MCF 10A (cell line): ENCODE data around the gene CERS6. TPM values are rescaled to one million over a fixed set of nuclear protein-coding genes. Genes with fewer than 3 reads are reported as not detected.

Source experiments
- BruUV-seq: library from RNA; stranded (reverse); fragments of 400-500 nt; replicated peaks from 2 replicates; lab custom pipeline; 2021; lab: Mats Ljungman, UMichigan
- CTCF ChIA-PET: fragments of 300-600 bp; sonication (Branson Sonifier 250); formaldehyde crosslinking; extraction: SDS; loops from one replicate; lab custom pipeline; 2021; ENCODE audit warnings: antibody characterized with exemption, inconsistent platforms; lab: Yijun Ruan, JAX
- POLR2A ChIA-PET: fragments of 300-600, 350-650 bp; sonication (Branson Sonifier 250); formaldehyde crosslinking; extraction: SDS; loops from one replicate; lab custom pipeline; 2020; ENCODE audit warnings: antibody characterized with exemption, inconsistent platforms; lab: Yijun Ruan, JAX
- DNase-seq: peaks from one replicate; pipeline ENCODE4 v3.0.0-alpha.2; 2018; ENCODE audit not compliant: unreplicated experiment
- H3K27ac Mint-ChIP-seq: one replicate; pipeline ENCODE4 v1.8.0; 2022; ENCODE audit warnings: mild to moderate bottlenecking, low read depth, mixed read lengths; ENCODE audit not compliant: unreplicated experiment
- H3K27me3 Mint-ChIP-seq: one replicate; pipeline ENCODE4 v1.8.0; 2022; ENCODE audit warnings: mixed read lengths; ENCODE audit not compliant: insufficient read depth, unreplicated experiment
- H3K36me3 Mint-ChIP-seq: one replicate; pipeline ENCODE4 v1.8.0; 2022; ENCODE audit warnings: mild to moderate bottlenecking, moderate library complexity, mixed read lengths; ENCODE audit not compliant: insufficient read depth, unreplicated experiment
- H3K4me1 Mint-ChIP-seq: one replicate; pipeline ENCODE4 v1.8.0; 2022; ENCODE audit warnings: mixed read lengths; ENCODE audit not compliant: insufficient read depth, unreplicated experiment
- H3K4me3 Mint-ChIP-seq: one replicate; pipeline ENCODE4 v1.8.0; 2022; ENCODE audit warnings: mild to moderate bottlenecking, moderate library complexity, mixed read lengths; ENCODE audit not compliant: unreplicated experiment
- H3K9me3 Mint-ChIP-seq: one replicate; pipeline ENCODE4 v1.8.0; 2022; ENCODE audit warnings: mixed read lengths; ENCODE audit not compliant: unreplicated experiment
- intact Hi-C: fragments of 100-400 bp; cut with micrococcal nuclease; formaldehyde crosslinking; loops from 2 replicates; pipeline ENCODE4 v1.14.1; 2022
- total RNA-seq: library from RNA; stranded (reverse); gene quantifications from 2 replicates; pipeline ENCODE4 v1.2.3, GENCODE V29; 2022
- TF ChIP-seq, protein P1 (sequence below): fragments of 200-600 bp; IDR thresholded peaks from one replicate; pipeline ENCODE4 v1.8.0; 2022; ENCODE audit warnings: antibody characterized with exemption, mild to moderate bottlenecking; ENCODE audit not compliant: unreplicated experiment

The CERS6 gene
- total RNA-seq, 1 experiment from 2014 or later, result 27.4 TPM

DNA sequence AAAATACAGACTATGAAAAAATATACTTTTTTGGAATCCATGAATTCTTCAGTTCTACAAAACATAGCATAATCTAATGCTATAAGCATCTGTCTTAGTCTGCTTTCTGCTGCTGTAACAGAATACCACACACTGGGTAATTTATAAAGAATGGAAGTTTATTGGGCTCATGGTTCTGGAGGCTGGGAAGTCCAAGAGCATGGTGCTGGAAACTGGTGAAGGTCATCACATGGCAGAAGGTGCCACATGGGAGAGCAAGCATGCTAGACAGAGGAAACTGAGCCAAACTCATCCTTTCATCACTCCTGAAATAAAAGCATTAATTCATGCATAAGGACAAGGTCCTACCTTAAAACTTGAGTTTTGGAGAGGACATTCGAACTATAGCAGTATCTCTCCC lies 319.8 kb downstream of the CERS6 start:
- no TSS peak for BruUV-seq
- no peaks in the 10 kb centered on the region for H3K4me1 Mint-ChIP-seq

DNA sequence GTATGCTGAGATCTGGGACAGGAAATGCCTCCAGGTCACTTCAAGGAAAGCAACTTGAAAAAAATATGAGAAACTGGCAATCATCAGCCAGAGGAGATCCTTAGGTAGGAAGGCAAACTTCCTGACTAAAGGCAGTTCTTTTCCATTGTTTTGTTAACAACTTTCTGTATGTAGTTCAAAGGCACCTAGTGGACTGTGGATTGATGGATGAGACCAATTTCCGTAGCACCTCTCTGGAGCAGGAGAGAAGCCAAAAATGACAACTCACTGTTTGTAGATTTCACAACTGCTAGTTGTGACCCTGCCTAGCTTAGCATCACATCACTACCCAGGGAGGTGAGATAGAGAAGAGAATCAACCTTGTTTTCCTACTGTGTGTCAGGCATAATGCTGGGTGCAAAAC lies 324.6 kb downstream of the CERS6 start:
- Mint-ChIP-seq H3K9me3 (no peaks in the 10 kb centered on the region), H3K27ac (no peak overlapping the region), H3K4me1 (no peaks in the 10 kb centered on the region), H3K4me3 (no peak overlapping the region), H3K36me3 (no peaks in the 10 kb centered on the region), H3K27me3 (no peaks in the 10 kb centered on the region)
- CTCF ChIA-PET, result interaction anchor here (0.6 kb wide), 1 partner anchor 140 kb away, joined by 3 read pairs; no protein-coding TSS in a partner anchor
- intact Hi-C loops, result no loop called here
- POLR2A ChIA-PET, result no interaction called here
- peak; percentile 58 for DNase-seq
- BruUV-seq, result no TSS peak
- TF ChIP-seq, protein P1, sequence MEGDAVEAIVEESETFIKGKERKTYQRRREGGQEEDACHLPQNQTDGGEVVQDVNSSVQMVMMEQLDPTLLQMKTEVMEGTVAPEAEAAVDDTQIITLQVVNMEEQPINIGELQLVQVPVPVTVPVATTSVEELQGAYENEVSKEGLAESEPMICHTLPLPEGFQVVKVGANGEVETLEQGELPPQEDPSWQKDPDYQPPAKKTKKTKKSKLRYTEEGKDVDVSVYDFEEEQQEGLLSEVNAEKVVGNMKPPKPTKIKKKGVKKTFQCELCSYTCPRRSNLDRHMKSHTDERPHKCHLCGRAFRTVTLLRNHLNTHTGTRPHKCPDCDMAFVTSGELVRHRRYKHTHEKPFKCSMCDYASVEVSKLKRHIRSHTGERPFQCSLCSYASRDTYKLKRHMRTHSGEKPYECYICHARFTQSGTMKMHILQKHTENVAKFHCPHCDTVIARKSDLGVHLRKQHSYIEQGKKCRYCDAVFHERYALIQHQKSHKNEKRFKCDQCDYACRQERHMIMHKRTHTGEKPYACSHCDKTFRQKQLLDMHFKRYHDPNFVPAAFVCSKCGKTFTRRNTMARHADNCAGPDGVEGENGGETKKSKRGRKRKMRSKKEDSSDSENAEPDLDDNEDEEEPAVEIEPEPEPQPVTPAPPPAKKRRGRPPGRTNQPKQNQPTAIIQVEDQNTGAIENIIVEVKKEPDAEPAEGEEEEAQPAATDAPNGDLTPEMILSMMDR, result no peak

More for the DNA sequence above, 319.8 kb downstream of the CERS6 start:
- Mint-ChIP-seq H3K9me3 (no peaks in the 10 kb centered on the region), H3K27ac (no peak overlapping the region), H3K36me3 (peaks cover 9% of the 10 kb centered on the region), H3K27me3 (no peaks in the 10 kb centered on the region), H3K4me3 (no peak overlapping the region)
- TF ChIP-seq, protein P1, result no peak
- CTCF ChIA-PET, result no interaction called here
- intact Hi-C loops, result no loop called here
- DNase-seq, result no peak
- POLR2A ChIA-PET, result no interaction called here

DNA sequence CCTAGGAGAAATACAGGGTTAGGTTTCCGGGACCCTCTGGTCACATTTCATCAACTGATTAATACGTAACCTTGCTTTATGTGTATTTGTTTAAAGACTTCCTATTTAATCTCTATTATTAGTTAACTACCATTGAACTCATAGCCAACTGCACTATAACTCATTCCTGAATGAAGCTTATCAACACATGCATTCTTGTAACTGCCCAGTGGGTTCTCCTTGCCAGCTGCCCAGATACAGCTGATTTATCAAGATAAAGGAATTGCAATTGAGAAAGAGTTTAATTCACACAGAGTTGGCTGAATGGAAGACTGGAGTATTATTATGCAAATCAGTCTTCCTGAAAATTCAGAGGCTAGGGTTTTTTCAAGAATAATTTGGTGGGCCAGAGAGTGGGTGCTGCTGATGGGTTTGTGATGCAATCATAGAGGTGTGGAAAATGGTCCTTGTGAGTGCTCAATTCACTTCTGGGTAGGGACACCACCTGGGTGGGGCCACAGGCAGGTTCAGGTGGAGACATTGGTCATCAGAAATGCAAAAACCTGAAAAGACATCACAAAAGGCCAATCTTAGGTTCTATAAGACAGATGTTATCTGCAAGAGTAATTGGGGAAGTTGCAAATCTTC lies 325.2 kb downstream of the CERS6 start:
- H3K27ac Mint-ChIP-seq, result no peak overlapping the region
- intact Hi-C loops, result no loop called here
- H3K9me3 Mint-ChIP-seq, result no peaks in the 10 kb centered on the region
- ChIA-PET CTCF (interaction anchor here (0.7 kb wide), 1 partner anchor 8 kb away, joined by 4 read pairs; no protein-coding TSS in a partner anchor), POLR2A (no interaction called here)
- H3K27me3 Mint-ChIP-seq, result no peaks in the 10 kb centered on the region
- no peak for DNase-seq
- H3K36me3 Mint-ChIP-seq, result no peaks in the 10 kb centered on the region
- no peak overlapping the region for H3K4me3 Mint-ChIP-seq
- no peaks in the 10 kb centered on the region for H3K4me1 Mint-ChIP-seq
- BruUV-seq, result no TSS peak
- TF ChIP-seq, protein P1, result no peak

DNA sequence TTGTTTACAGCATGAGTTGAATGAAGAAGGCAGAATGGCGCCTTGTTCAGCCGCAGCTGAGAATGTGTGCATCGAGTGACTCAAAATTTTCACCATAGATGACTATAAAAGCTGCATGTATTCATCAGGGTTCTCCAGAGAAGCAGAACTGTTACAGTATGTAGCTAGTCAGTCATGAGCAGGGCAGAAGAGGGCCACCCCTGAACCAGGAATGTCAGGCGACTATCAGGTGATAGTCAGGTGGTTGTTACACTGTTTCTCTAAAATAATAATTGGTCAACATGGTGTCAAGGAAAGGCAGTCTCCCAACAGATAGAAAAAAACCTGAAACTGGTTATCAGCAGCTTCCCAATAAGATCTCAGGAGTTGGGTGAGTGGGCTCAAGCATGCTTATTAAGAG lies 326.2 kb downstream of the CERS6 start:
- intact Hi-C loops, result no loop called here
- CTCF ChIA-PET, result interaction anchor here (0.7 to 1.6 kb wide), 2 partner anchors 8 to 104 kb away, joined by 4 to 5 read pairs; no protein-coding TSS in a partner anchor
- no TSS peak for BruUV-seq
- no peak for DNase-seq
- Mint-ChIP-seq H3K4me3 (no peak overlapping the region), H3K27me3 (no peaks in the 10 kb centered on the region), H3K4me1 (no peaks in the 10 kb centered on the region), H3K27ac (no peak overlapping the region), H3K36me3 (no peaks in the 10 kb centered on the region), H3K9me3 (no peaks in the 10 kb centered on the region)
- POLR2A ChIA-PET, result no interaction called here
- TF ChIP-seq, protein P1, result no peak
